IPS-18c (cell line): ENCODE data around the gene FAM163B.
A peak's percentile ranks its signal among the peaks of the same experiment; 100 is the strongest.

Source experiments
- H3K4me3 ChIP-seq: 2 replicates; pipeline ENCODE4 v1.7.0; 2013; ENCODE audit warnings: low read depth, mild to moderate bottlenecking, low read length, moderate library complexity; ENCODE audit not compliant: insufficient read depth
- H3K9me3 ChIP-seq: one replicate; pipeline ENCODE4 v1.6.1; 2013; ENCODE audit warnings: mild to moderate bottlenecking, low read length, moderate library complexity; ENCODE audit not compliant: control insufficient read depth, insufficient read depth

FAM163B gene

GRCh38 chr9:133536080-133536479 is 73.1 kb downstream of the FAM163B start:
- no peak overlapping the region for H3K4me3 ChIP-seq
- peaks cover 2% of the 10 kb centered on the region for H3K9me3 ChIP-seq

- Histone ChIP-seq H3K4me3 (no peak overlapping the region), H3K9me3 (peaks cover 2% of the 10 kb centered on the region)
Measured at GRCh38 chr9:133535306-133535877, 73.8 kb downstream of the FAM163B start.

- Histone ChIP-seq H3K4me3 (peak within 1 kb of the TSS; percentile 20; the same call in 1 of the 2 replicates), H3K9me3 (peaks cover 2% of the 10 kb centered on the region)
Measured at GRCh38 chr9:133534346-133535291, 74.6 kb downstream of the FAM163B start, which contains the start of gene ADAMTSL2. ADAMTSL2 (plus strand) TSS chr9:133534704; CDS start chr9:133536713, 2,009 bp downstream.

GRCh38 chr9:133533857-133534256 is 75.3 kb downstream of the FAM163B start:
- Histone ChIP-seq H3K4me3 (no peak overlapping the region), H3K9me3 (peaks cover 2% of the 10 kb centered on the region)

- H3K9me3 ChIP-seq = peaks cover 2% of the 10 kb centered on the region
- no peak overlapping the region for H3K4me3 ChIP-seq
Measured at GRCh38 chr9:133532937-133533668, 76.1 kb downstream of the FAM163B start.

GRCh38 chr9:133531293-133531692 is 77.9 kb downstream of the FAM163B start:
- Histone ChIP-seq H3K4me3 (no peak overlapping the region), H3K9me3 (no peaks in the 10 kb centered on the region)

- Histone ChIP-seq H3K9me3 (no peaks in the 10 kb centered on the region), H3K4me3 (no peak overlapping the region)
Measured at GRCh38 chr9:133529874-133530273, 79.3 kb downstream of the FAM163B start.

- no peak overlapping the region for H3K4me3 ChIP-seq
- no peaks in the 10 kb centered on the region for H3K9me3 ChIP-seq
Measured at GRCh38 chr9:133529457-133529856, 79.7 kb downstream of the FAM163B start.

- Histone ChIP-seq H3K9me3 (no peaks in the 10 kb centered on the region), H3K4me3 (no peak overlapping the region)
Measured at GRCh38 chr9:133528876-133529241, 80.3 kb downstream of the FAM163B start.

GRCh38 chr9:133528001-133528875 is 81.0 kb downstream of the FAM163B start:
- H3K4me3 ChIP-seq = no peak overlapping the region
- H3K9me3 ChIP-seq = no peaks in the 10 kb centered on the region

- Histone ChIP-seq H3K9me3 (no peaks in the 10 kb centered on the region), H3K4me3 (no peak overlapping the region)
Measured at GRCh38 chr9:133527444-133527920, 81.7 kb downstream of the FAM163B start.
